IMR-90 (cell line): ENCODE measurements around the gene ANO8. TPM values are rescaled to one million over a fixed set of nuclear protein-coding genes. Genes with fewer than 3 reads are reported as not detected.
A peak's percentile ranks its signal among the peaks of the same experiment; 100 is the strongest.

Source experiments
- ATAC-seq: fragments of 200-7000 bp; cut with Tn5 transposase; 2 replicates; pipeline ENCODE4 v1.9.1; 2020; ENCODE audit warnings: low read depth, mild to moderate bottlenecking, moderate library complexity
- BruUV-seq: library from RNA; stranded (reverse); fragments of 400-500 nt; replicated peaks from 2 replicates; lab custom pipeline; 2021; lab: Mats Ljungman, UMichigan
- CTCF ChIA-PET: fragments of 300-600 bp; formaldehyde crosslinking; extraction: SDS; loops from one replicate; lab custom pipeline; 2021; ENCODE audit warnings: antibody characterized with exemption; lab: Yijun Ruan, JAX
- POLR2A ChIA-PET: fragments of 300-600 bp; sonication (Branson Sonifier 250); formaldehyde crosslinking; loops from one replicate; lab custom pipeline; 2022; ENCODE audit warnings: antibody characterized with exemption; ENCODE audit not compliant: unreplicated experiment; lab: Charles Lee
- DNase-seq: peaks from one replicate; pipeline ENCODE4 v3.0.0; 2013
- H2AFZ ChIP-seq: replicated peaks from 2 replicates; pipeline ENCODE3; 2013; ENCODE audit warnings: low read length, mild to moderate bottlenecking; ENCODE audit not compliant: poor library complexity
- H2AK5ac ChIP-seq: 2 replicates; pipeline ENCODE4 v1.6.1; 2013; ENCODE audit warnings: low read depth, low read length, inconsistent platforms
- H2AK9ac ChIP-seq: replicated peaks from 2 replicates; pipeline ENCODE3; 2013; ENCODE audit warnings: mild to moderate bottlenecking, low read depth, low read length, moderate library complexity; ENCODE audit not compliant: poor library complexity
- H2BK120ac ChIP-seq: 2 replicates; pipeline ENCODE4 v1.6.1; 2013; ENCODE audit warnings: low read depth, low read length, inconsistent platforms
- H2BK15ac ChIP-seq: 3 replicates; pipeline ENCODE4 v1.6.1; 2013; ENCODE audit warnings: low read depth, low read length, inconsistent platforms
- H2BK20ac ChIP-seq: 2 replicates; pipeline ENCODE4 v1.6.1; 2013; ENCODE audit warnings: low read depth, mild to moderate bottlenecking, inconsistent platforms, low read length, moderate library complexity
- H2BK5ac ChIP-seq: 2 replicates; pipeline ENCODE4 v1.6.1; 2013; ENCODE audit warnings: mild to moderate bottlenecking, low read depth, low read length, inconsistent platforms; ENCODE audit not compliant: poor library complexity, severe bottlenecking
- H3K14ac ChIP-seq: replicated peaks from 2 replicates; pipeline ENCODE4 v1.6.1; 2013; ENCODE audit warnings: low read depth, low read length, inconsistent platforms
- H3K18ac ChIP-seq: 2 replicates; pipeline ENCODE4 v1.6.1; 2013; ENCODE audit warnings: low read depth, low read length, control low read depth
- H3K23ac ChIP-seq: 2 replicates; pipeline ENCODE4 v1.6.1; 2013; ENCODE audit warnings: low read depth, low read length, inconsistent platforms
- H3K27ac ChIP-seq: 2 replicates; pipeline ENCODE4 v1.5.1; 2013; ENCODE audit warnings: mild to moderate bottlenecking, control low read depth, low read length; ENCODE audit not compliant: insufficient read depth
- H3K27me3 ChIP-seq: 2 replicates; pipeline ENCODE4 v1.6.1; 2013; ENCODE audit warnings: low read length; ENCODE audit not compliant: control insufficient read depth, insufficient read depth
- H3K36me3 ChIP-seq: 2 replicates; pipeline ENCODE4 v1.6.1; 2013; ENCODE audit warnings: low read length, mixed read lengths; ENCODE audit not compliant: control insufficient read depth, insufficient read depth
- H3K4ac ChIP-seq: 2 replicates; pipeline ENCODE4 v1.6.1; 2013; ENCODE audit warnings: low read depth, low read length, inconsistent platforms
- H3K4me1 ChIP-seq: 2 replicates; pipeline ENCODE4 v1.6.1; 2013; ENCODE audit warnings: low read length, mixed read lengths; ENCODE audit not compliant: control insufficient read depth, insufficient read depth
- H3K4me2 ChIP-seq: 2 replicates; pipeline ENCODE4 v1.6.1; 2013; ENCODE audit warnings: low read depth, mild to moderate bottlenecking, control low read depth, low read length, moderate library complexity
- H3K4me3 ChIP-seq: 2 replicates; pipeline ENCODE4 v1.5.1; 2013; ENCODE audit warnings: low read depth, mild to moderate bottlenecking, control low read depth, low read length, moderate library complexity; ENCODE audit not compliant: insufficient read depth
- H3K56ac ChIP-seq: 2 replicates; pipeline ENCODE4 v1.6.1; 2013; ENCODE audit warnings: low read length, inconsistent platforms; ENCODE audit not compliant: insufficient read depth; ENCODE audit errors: extremely low read depth
- H3K79me1 ChIP-seq, 2 experiments: 2 replicates each; pipeline ENCODE4 v1.6.1; 2013; ENCODE audit warnings: low read length in 2 of 2, inconsistent platforms in 1 of 2, low read depth in 1 of 2
- H3K9ac ChIP-seq: 2 replicates; pipeline ENCODE4 v1.6.1; 2013; ENCODE audit warnings: low read depth, low read length, control low read depth
- H3K9me1 ChIP-seq: 2 replicates; pipeline ENCODE4 v1.6.1; 2013; ENCODE audit warnings: low read length, inconsistent platforms; ENCODE audit not compliant: insufficient read depth
- H3K9me3 ChIP-seq: 2 replicates; pipeline ENCODE4 v1.6.1; 2013; ENCODE audit warnings: low read length; ENCODE audit not compliant: control insufficient read depth, insufficient read depth
- H4K20me1 ChIP-seq: 2 replicates; pipeline ENCODE4 v1.6.1; 2013; ENCODE audit warnings: low read length, inconsistent platforms; ENCODE audit not compliant: insufficient read depth
- H4K5ac ChIP-seq: 2 replicates; pipeline ENCODE4 v1.6.1; 2013; ENCODE audit warnings: mild to moderate bottlenecking, low read depth, low read length, control low read depth
- H4K8ac ChIP-seq, 2 experiments: 2 replicates each; pipeline ENCODE4 v1.6.1; 2013; ENCODE audit warnings: low read depth in 2 of 2, low read length in 2 of 2, control low read depth in 1 of 2, inconsistent platforms in 1 of 2
- H4K91ac ChIP-seq: 2 replicates; pipeline ENCODE4 v1.6.1; 2013; ENCODE audit warnings: low read depth, low read length, inconsistent platforms; ENCODE audit not compliant: insufficient read depth
- BHLHE40 ChIP-seq: fragments of 150-350 bp; IDR thresholded peaks from 2 replicates; pipeline ENCODE4 v1.6.1; 2016; ENCODE audit warnings: mild to moderate bottlenecking, low read depth, low read length
- CEBPB ChIP-seq: IDR thresholded peaks from 2 replicates; pipeline ENCODE4 v1.6.1; 2012; ENCODE audit warnings: low read depth, low read length, improper control_type of control experiment
- CHD1 ChIP-seq: IDR thresholded peaks from 2 replicates; pipeline ENCODE4 v1.6.1; 2012; ENCODE audit warnings: low read depth, low read length, improper control_type of control experiment
- FOS ChIP-seq: fragments of 150-350 bp; IDR thresholded peaks from 2 replicates; pipeline ENCODE4 v1.6.1; 2016; ENCODE audit warnings: low read depth, low read length
- MAFK ChIP-seq: IDR thresholded peaks from 2 replicates; pipeline ENCODE4 v1.6.1; 2012; ENCODE audit warnings: low read depth, low read length, improper control_type of control experiment
- MAZ ChIP-seq: IDR thresholded peaks from 2 replicates; pipeline ENCODE4 v1.6.1; 2012; ENCODE audit warnings: low read depth, mild to moderate bottlenecking, low read length, improper control_type of control experiment, moderate library complexity, borderline replicate concordance
- MXI1 ChIP-seq: IDR thresholded peaks from 2 replicates; pipeline ENCODE4 v1.6.1; 2012; ENCODE audit warnings: low read depth, mild to moderate bottlenecking, low read length, moderate library complexity, borderline replicate concordance
- NFE2L2 ChIP-seq: fragments of 150-350 bp; IDR thresholded peaks from 2 replicates; pipeline ENCODE4 v1.6.1; 2016; ENCODE audit warnings: low read depth, mild to moderate bottlenecking, low read length
- POLR2A ChIP-seq: IDR thresholded peaks from 2 replicates; pipeline ENCODE4 v1.6.1; 2012; ENCODE audit warnings: mild to moderate bottlenecking, low read depth, low read length
- RAD21 ChIP-seq: IDR thresholded peaks from 2 replicates; pipeline ENCODE4 v1.6.1; 2012; ENCODE audit warnings: low read length, improper control_type of control experiment
- RFX5 ChIP-seq: IDR thresholded peaks from 2 replicates; pipeline ENCODE4 v1.8.0; 2012; ENCODE audit warnings: low read depth, mild to moderate bottlenecking, low read length, moderate library complexity
- SMC3 ChIP-seq: fragments of 150-350 bp; IDR thresholded peaks from 2 replicates; pipeline ENCODE4 v1.6.1; 2016; ENCODE audit warnings: low read depth, mild to moderate bottlenecking, antibody characterized with exemption, low read length, moderate library complexity
- WGBS, 2 experiments: methylation state at CpG; one replicate each; pipeline versions ENCODE4 v1.1.5 to v1.1.7; 2013; ENCODE audit warnings: missing lambda C conversion rate in 2 of 2; ENCODE audit not compliant: insufficient read length in 1 of 2; ENCODE audit errors: extremely low coverage in 2 of 2; 5-methylcytosine and 5-hydroxymethylcytosine counted together
- dilution Hi-C: fragments of 300-500 bp; cut with HindIII; formaldehyde crosslinking; loops from one replicate; pipeline ENCODE4 v1.14.3; 2018; ENCODE audit warnings: low sequenced_read_pairs; ENCODE audit not compliant: unreplicated experiment
- in situ Hi-C: fragments of 300-500 bp; cut with MboI; formaldehyde crosslinking; loops from 3 replicates; pipeline ENCODE4 v1.14.3; 2019; ENCODE audit warnings: low sequenced_read_pairs, inconsistent platforms, mixed read lengths
- intact Hi-C: fragments of 100-400 bp; cut with micrococcal nuclease; formaldehyde crosslinking; loops from 2 replicates; pipeline ENCODE4 v1.10.0; 2022
- polyA plus RNA-seq, 3 experiments: library from polyadenylated mRNA; depleted of rRNA; stranded (reverse); fragments of >200 nt; gene quantifications; 2 replicates each; pipeline ENCODE4 v1.2.3, GENCODE V29; 2012; ENCODE audit warnings: low replicate concordance in 1 of 3
- total RNA-seq: library from RNA; depleted of rRNA; stranded (reverse); fragments of >200 nt; gene quantifications from 2 replicates; pipeline ENCODE4 v1.2.3, GENCODE V29; 2012
- TF ChIP-seq, protein P1 (sequence below): fragments of 150-350 bp; IDR thresholded peaks from 2 replicates; pipeline ENCODE4 v1.6.1; 2016; ENCODE audit warnings: low read depth, mild to moderate bottlenecking, low read length, moderate library complexity, borderline replicate concordance
- TF ChIP-seq, protein P2 (sequence below): fragments of 150-350 bp; IDR thresholded peaks from 2 replicates; pipeline ENCODE4 v1.6.1; 2017; ENCODE audit warnings: mild to moderate bottlenecking, antibody characterized with exemption, low read length, low read depth

The ANO8 gene
- total and polyA plus RNA-seq, 2 of the 4 experiments (the other 2 are of a cell fraction): 1.6 to 5.6 TPM

- ATAC-seq (no peak), DNase-seq (no peak)
- Histone ChIP-seq H2AK9ac (peak overlapping the region; percentile 93), H3K9me3 (no peaks in the 10 kb centered on the region), H3K79me1 (peaks cover 21 to 50% of the 10 kb centered on the region in 2 experiments), H4K5ac (0 out of 2 replicates have a peak overlapping the region, but pooled peaks have one; percentile 28), H3K14ac (no peak overlapping the region), H3K27ac (peak overlapping the region; percentile 46; the same call in 1 of the 2 replicates), H4K20me1 (no peaks in the 10 kb centered on the region), H3K4me2 (no peak overlapping the region), H3K18ac (peak overlapping the region; percentile 38), H2BK15ac (no peak overlapping the region; the same call in 2 of the 3 replicates), H2AFZ (peak overlapping the region; percentile 78), H3K56ac (peak overlapping the region; percentile 1; the same call in 1 of the 2 replicates), H4K8ac (peak overlapping the region; percentile 2 to 26; a peak in 2 of 4 replicates), H3K23ac (no peak overlapping the region; the same call in 1 of the 2 replicates), H3K9me1 (peaks cover 19% of the 10 kb centered on the region), H2BK120ac (no peak overlapping the region), H2BK20ac (peak overlapping the region; percentile 77; the same call in 1 of the 2 replicates), H4K91ac (peak overlapping the region; percentile 60; the same call in 1 of the 2 replicates), H3K4me3 (no peak overlapping the region), H3K4ac (peak overlapping the region; percentile 81), H3K9ac (no peak overlapping the region), H2BK5ac (peak overlapping the region; percentile 15), H3K4me1 (peaks cover 8% of the 10 kb centered on the region), H3K27me3 (no peaks in the 10 kb centered on the region), H2AK5ac (peak overlapping the region; percentile 86), H3K36me3 (peaks cover 2% of the 10 kb centered on the region; the same call in 1 of the 2 replicates)
- in situ Hi-C loops (no loop called here), dilution Hi-C loops (no loop called here), intact Hi-C loops (loop anchor here (1.0 kb wide), 1 partner anchor 37 kb away; the partner anchor contains the start of gene BABAM1)
- CTCF ChIA-PET: interaction anchor here (0.6 to 1.0 kb wide), 4 partner anchors 12 to 591 kb away, joined by 3 to 5 read pairs (median 4); no protein-coding TSS in a partner anchor
- POLR2A ChIA-PET: no interaction called here
- WGBS, 2 experiments: no CpG with 5 or more reads among the region's 12 CpGs
- BruUV-seq: no TSS peak
- TF ChIP-seq POLR2A (no peak), BHLHE40 (no peak), FOS (no peak), CEBPB (no peak), RAD21 (no peak), MAZ (no peak), CHD1 (no peak), SMC3 (no peak), MXI1 (no peak), MAFK (no peak), NFE2L2 (no peak), RFX5 (no peak)
- TF ChIP-seq, protein P1, sequence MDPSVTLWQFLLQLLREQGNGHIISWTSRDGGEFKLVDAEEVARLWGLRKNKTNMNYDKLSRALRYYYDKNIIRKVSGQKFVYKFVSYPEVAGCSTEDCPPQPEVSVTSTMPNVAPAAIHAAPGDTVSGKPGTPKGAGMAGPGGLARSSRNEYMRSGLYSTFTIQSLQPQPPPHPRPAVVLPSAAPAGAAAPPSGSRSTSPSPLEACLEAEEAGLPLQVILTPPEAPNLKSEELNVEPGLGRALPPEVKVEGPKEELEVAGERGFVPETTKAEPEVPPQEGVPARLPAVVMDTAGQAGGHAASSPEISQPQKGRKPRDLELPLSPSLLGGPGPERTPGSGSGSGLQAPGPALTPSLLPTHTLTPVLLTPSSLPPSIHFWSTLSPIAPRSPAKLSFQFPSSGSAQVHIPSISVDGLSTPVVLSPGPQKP: no peak
- TF ChIP-seq, protein P2, sequence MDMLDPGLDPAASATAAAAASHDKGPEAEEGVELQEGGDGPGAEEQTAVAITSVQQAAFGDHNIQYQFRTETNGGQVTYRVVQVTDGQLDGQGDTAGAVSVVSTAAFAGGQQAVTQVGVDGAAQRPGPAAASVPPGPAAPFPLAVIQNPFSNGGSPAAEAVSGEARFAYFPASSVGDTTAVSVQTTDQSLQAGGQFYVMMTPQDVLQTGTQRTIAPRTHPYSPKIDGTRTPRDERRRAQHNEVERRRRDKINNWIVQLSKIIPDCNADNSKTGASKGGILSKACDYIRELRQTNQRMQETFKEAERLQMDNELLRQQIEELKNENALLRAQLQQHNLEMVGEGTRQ: no peak
Measured at GRCh38 chr19:17304386-17305215, 30.1 kb downstream of the ANO8 start.
